Measurements from ENCODE around the gene FAM83D.
"Not testable (repeated sequence)": the region's sequence is repeated elsewhere in the genome, so short reads cannot be mapped to it uniquely, and the experiment has no call there.

Gene FAM83D

DNA sequence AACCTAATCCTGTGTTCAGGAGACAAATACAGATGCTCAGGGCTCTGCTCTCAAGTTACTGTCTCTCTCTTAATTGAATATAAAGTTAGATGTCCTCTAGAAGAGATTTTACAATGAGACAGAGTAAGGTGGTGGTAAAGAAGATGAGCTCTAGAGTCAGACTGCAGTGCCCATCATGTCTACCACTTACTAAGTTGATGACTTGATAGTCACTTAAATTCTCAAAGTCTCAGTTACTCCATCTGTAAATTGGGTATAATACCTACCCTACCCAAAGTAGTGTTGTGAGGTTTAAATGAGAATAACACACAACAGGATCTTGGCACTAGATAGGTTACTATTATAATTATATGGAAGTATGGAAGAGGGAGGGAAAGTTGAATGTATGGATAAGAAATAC, 37.5 kb downstream of the FAM83D start:
- DNase-seq (ENCODE audit: low read depth in 2 of 2): no peak

DNA sequence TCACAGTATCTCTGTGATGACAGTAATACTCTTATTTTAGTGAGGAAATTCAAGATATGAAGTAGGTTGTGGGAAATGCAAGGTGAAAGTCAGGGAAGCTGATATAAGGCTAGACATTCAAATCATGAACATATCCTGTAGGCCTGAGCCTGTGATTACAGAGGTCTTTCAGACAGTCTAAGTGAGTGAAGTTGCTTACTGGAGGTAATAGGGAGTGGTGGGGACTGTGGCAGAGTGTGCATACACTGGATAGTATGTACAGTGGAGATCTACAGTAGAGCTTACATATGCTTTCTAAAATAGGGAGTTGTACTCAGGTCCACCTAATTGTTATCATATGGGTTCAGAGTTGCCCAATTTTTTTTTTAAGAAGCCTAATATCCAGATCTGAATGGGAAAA, 39.0 kb downstream of the FAM83D start:
- no peak for DNase-seq (ENCODE audit: low read depth in 2 of 2)

GRCh38 chr20:38968090-38968489, 41.9 kb downstream of the FAM83D start:
- no peak for DNase-seq (ENCODE audit: low read depth in 2 of 2)

DNA sequence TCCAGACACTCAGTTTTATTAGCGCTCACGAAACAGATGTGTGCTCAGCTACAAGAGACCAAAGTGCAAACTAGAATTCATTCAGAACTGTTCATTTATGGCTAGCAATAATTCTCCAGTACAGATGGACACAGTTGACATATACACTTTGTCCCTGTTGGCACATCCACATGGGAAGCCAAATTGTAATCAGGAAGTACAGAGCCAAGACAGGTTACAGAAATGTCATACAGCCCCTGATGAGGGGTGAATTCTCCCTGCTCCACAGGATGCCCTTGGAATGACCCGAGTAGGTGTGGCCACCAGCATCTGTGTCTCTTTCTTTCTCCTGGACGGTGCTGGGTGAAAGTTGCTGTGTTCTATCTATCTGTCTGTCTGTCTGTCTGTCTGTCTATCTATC, 43.5 kb downstream of the FAM83D start:
- DNase-seq (ENCODE audit: low read depth in 2 of 2): no peak

DNA sequence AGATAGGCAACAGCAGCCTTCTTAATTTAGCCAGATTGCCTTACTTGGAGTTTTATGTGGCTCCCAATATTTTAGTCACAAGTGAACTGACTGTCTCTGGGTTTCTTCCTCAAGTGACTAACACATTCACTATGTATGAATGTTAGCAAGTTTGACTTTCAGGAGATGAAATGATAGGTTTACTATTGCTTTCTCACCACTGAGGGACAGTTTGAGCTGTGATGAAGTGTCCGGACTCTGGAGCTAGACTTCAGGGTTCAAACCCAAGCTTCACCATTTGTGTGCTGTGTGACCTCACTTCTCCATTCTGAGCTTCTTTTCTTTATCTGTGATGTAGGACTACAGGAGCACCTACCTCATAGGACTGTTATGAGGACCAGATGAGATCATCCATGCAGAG, 44.1 kb downstream of the FAM83D start:
- no peak for DNase-seq (ENCODE audit: low read depth in 2 of 2)

DNA sequence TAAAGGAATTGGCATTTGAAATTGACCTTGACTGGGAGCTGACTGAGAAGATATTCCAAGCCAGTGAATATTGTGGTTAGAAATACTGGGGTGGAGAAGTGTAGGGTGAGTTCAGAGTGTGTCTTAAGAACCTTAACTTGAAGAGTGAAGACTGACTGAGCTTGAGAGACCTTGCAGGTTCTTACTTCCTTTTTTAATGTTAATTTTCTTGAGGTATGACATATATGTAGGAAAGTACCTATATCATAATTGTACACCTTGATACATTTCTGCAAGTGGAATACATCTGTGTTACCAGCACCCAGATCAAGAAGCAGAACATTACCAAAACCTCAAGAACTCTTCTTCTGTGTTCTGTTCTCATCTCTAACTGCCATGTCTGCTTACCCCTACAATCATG, 46.9 kb downstream of the FAM83D start:
- no peak for DNase-seq (ENCODE audit: low read depth in 2 of 2)

DNA sequence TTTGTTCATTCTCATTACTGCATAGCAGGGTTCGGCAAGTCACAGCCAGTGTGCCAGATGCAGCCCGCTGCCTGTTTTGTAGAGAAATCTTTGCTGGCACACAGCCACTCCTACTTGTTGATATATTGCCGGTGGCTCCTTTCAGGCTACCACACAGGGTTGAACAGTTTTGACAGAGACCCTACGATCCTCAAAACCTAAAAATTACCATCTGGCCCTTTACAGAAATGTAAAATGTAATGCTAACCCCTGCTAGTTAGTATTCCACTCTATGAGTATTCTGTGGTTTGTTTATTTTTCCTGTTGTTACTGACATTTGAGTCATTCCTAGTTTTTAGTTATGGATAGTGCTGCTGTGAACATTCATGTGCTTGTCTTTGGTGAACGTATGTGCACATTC, 47.4 kb downstream of the FAM83D start:
- no peak for DNase-seq (ENCODE audit: low read depth in 2 of 2)

DNA sequence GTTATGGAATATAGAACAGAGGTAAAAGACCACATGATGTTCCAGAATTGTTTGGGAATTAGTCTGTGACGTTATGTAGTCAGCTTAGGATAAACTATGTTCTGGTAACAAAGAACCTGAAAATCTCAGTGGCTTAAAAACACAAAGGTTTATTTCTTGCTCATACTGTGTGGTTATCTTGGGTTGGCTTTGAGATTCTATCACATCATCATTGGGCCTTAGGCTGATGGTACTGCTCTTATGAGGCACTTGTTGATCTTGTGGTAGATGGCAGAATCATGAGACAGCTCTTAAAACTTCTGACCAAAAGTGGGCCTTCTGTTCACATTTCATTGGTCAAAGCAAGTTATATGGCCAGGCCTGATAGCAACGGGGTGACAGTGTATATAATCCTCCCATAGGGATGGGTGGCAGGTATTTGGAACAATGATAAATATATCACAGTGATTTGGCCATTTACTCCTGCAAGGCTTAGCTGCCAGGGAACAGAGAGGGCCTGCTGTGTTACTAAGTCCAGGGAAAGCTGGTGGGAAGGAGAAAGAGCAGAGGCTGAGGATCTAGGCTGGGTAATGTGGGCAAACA, 49.4 kb downstream of the FAM83D start:
- DNase-seq (ENCODE audit: low read depth in 2 of 2): no peak

DNA sequence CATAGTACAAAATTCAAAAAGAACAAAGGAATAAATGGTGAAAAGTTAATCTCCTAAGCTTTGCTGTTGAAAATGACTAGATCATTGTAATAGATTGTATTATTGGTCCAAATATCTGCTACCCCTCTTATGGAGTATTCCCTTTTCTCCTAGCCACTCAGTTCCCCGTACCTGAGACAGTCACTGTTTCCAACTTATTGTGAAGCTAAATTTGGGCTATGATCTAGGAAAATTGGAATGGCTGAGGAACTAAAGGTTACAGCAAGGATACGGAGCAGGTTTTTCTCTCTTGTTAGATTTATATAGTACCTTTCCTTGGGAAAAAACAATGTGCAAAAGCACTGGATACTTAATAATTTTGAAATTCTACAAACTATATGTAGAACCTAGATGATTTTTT, 53.2 kb downstream of the FAM83D start:
- no peak for DNase-seq (ENCODE audit: low read depth in 2 of 2)

DNA sequence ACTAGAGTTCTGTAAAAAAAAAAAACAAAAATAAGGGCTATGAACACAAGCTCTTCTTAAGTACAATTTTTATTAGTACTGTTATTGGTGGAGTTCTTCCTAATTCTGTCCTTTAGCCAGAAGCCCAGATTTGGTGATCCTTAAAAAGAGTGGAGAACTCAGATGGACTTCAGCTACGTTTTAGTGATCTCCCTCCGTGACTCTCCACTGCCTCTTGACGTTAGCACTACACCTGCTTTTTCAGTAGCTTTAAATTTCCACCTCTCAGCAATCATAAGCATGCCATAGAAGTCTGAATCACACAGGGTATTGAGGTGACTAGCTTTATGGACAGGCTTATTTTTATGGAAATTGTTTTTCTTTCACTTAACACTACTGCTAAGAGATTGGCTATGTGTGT, 53.6 kb downstream of the FAM83D start:
- DNase-seq (ENCODE audit: low read depth in 2 of 2): no peak

- DNase-seq (ENCODE audit: low read depth in 2 of 2): no peak
Observed at GRCh38 chr20:38982291-38982690, 56.1 kb downstream of the FAM83D start.

DNA sequence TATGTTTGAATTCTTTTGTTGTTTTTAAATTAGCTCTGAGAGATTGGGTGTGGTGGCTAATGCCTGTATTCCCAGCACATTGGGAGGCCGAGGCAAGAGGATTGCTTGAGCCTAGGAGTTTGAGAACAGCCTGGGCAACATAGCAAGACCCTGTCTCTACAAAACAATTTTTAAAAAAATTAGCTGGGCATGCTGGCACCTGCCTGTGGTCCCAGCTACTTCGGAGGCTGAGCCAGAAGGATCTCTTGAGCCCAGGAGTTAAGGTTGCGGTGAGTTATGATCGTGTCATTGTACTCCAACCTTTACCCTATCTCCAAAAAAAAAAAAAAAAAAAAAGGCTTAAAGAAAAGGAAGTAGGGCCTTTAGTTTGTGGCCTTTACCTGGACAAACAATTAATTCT, 58.8 kb downstream of the FAM83D start:
- DNase-seq (ENCODE audit: low read depth in 2 of 2): no peak

GRCh38 chr20:38985603-38986170, 59.5 kb downstream of the FAM83D start:
- DNase-seq (ENCODE audit: low read depth in 2 of 2): no peak

- DNase-seq (ENCODE audit: low read depth in 2 of 2): no peak
Observed at GRCh38 chr20:38986663-38987062, 60.4 kb downstream of the FAM83D start.

DNA sequence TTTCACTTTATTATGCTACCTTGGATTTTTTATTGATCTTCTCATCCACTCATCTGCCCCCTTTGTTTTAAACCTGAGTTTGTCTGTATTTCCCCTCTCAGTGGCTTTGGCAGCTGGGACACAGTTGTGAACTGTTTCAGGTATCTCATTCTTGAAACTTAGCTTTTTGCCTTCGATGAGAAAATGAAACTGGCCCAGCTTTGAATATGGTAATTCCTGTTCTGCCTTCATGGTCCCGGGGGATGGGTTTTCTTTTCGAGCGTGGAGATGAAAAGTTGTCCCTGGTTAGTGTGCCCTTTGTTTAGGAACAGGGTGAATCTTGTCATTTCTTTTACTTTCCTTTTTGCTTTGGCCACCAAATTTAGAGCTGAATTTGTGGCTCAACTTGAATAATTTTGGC, 61.6 kb downstream of the FAM83D start:
- DNase-seq (ENCODE audit: low read depth in 2 of 2): no peak

DNA sequence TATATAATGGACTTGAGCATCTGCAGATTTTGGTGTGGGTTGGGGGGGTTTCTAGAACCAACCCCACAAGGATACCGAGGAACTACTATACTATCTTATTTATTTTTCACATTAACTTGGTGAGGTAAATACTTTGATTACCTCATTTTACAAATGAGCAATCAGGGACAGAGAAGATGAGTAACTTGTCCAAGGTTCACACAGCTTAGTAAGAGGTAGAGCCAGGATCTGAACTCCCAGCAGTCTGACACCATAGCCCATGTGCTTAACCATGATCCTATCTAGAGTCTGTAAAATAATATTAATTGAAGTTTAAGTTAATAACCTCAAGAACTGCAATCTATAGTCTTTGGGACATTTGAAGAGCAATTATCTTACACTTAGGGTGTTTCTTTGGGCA, 64.5 kb downstream of the FAM83D start:
- DNase-seq (ENCODE audit: low read depth in 2 of 2): no peak

- DNase-seq (ENCODE audit: low read depth in 2 of 2): no peak
Observed at GRCh38 chr20:38991814-38992704, 65.8 kb downstream of the FAM83D start.

DNA sequence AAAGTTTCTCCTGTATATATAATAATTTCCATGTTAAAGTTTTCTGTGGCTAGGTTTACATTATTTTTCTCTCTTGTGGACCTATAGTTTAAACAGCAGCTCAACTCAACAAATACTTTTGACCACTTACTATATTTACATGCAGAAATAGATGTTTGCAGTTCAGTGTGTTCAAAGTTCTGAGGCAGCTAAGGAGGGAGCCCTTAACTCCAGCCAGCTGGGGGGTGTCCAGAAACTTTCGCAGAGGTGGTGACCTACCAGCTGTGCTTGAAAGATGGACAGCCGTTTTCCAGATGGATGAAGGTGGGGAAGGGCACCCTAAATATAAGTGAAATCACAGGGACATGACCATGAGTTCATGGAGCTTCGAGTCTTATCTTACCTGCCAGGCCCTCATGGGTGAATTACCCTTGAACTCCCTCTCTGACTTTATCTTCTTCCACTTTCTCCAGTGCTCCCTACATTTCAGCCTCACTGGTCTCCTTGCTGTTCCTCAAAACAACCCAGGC, 69.4 kb downstream of the FAM83D start:
- DNase-seq (ENCODE audit: low read depth in 2 of 2): no peak

DNA sequence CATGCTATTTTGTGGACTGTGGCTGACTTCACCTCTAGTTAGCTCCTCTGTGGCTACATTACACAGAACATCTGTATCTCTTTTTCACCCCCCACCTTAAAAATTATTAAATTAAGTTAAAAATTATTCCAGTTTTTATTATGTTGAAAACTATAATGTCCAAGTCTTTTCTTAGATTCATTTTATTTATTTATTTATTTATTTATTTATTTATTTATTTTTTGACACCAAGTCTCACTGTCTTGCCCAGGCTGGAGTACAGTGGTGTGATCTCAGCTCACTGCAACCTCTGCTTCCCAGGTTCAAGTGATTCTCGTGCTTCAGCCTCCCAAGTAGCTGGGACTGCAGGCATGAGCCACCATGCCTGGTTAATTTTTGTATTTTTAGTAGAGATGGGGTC, 70.6 kb downstream of the FAM83D start:
- DNase-seq (ENCODE audit: low read depth in 2 of 2): not testable (repeated sequence)

DNA sequence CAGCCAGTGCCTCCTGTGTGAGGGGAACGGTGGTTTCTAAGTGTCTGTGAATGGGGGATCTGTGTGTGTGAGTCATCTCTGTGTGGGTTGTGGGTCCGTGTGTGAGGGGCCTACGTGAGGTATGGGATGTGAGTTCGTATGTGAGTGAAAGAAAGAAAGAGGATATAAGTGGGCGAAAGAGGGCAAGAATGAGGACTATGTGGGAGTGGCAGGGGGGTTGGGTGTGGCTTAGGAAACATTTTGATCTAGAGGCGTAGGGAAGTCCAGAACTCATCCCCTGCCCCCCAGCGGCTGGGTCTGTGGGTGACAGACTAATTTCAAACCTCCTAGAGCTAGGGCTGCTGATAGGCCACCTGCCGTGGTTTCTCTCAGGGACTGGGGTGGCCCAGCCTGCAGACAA, 71.4 kb downstream of the FAM83D start:
- DNase-seq (ENCODE audit: low read depth in 2 of 2): peak; percentile 43 to 50

DNA sequence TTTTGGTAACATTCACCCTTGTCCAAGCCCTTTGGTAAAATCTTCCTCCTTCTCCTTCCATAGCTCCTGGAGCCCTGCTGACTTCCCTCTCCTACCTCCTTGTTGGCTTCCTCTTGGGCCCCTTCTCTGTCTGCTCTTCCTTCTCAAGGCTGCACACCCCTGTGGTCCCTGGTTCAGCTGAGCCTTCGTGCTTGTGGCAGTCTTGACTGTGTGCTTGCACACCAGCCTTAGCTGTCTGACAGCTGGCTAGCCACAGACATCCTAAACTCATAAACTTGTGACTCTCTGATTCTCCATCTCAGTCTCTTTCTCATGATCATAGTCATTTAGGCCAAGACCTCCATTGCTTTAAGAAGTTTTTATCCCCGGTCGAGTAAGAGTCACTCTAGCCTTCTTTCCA, 73.0 kb downstream of the FAM83D start:
- no peak for DNase-seq (ENCODE audit: low read depth in 2 of 2)

DNA sequence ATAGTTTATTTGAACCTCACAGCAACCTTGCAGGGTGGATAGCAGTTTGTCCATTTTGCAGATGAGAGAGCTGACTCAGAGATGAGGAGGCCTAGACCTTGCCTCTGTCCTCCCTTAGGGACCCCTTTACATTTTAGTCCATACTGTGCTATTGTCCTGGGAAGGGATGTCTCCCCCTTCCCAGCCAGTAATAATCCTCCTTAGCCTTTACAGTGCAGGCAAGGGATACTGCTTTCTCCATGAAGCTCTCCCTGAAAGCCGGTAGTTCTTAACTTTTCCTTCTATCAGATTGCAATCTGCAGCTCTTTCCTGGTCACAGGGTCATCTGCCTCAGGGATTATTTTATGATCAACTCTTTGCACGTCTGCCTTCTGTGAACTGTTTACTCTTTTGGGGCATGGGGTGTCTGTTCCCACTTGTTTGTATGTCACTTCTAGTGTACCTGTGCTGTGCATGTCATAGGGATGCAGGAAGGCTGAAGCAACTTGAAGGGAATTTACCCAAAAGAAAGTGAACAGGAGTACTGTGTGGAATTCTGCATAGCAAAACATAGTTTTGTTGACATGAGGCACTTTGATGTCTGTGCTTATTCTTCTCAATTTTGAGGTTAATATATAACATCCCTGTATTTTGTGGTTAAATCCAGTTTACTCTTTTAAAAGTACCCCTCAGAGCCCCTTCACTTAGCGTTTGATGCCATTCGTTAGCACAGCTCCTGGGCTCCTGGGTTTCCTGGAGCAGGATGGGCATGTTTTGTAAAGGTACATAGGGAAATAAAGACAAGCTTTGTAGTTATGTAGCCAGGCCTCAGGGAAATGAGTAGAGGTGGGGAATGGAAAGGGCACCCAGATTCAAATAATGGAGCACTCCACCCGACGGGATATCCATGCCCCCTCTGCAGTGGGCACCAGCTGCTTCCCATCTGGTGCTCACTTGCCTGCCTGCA, 74.0 kb downstream of the FAM83D start:
- DNase-seq (ENCODE audit: low read depth in 2 of 2): no peak
